OCI-M1 (cell line): ENCODE measurements around the gene B3GLCT.
A peak's percentile ranks its signal among the peaks of the same experiment; 100 is the strongest.

Experiments used
- DNase-seq: peaks from one replicate; lab custom pipeline; 2025; lab: John Stamatoyannopoulos, UW

The B3GLCT gene

GRCh38 chr13:31199849-31200636 is at the start of gene B3GLCT:
B3GLCT (plus strand) TSS chr13:31199975; CDS start chr13:31200085, 110 bp downstream.
- peak; percentile 76 for DNase-seq

DNA sequence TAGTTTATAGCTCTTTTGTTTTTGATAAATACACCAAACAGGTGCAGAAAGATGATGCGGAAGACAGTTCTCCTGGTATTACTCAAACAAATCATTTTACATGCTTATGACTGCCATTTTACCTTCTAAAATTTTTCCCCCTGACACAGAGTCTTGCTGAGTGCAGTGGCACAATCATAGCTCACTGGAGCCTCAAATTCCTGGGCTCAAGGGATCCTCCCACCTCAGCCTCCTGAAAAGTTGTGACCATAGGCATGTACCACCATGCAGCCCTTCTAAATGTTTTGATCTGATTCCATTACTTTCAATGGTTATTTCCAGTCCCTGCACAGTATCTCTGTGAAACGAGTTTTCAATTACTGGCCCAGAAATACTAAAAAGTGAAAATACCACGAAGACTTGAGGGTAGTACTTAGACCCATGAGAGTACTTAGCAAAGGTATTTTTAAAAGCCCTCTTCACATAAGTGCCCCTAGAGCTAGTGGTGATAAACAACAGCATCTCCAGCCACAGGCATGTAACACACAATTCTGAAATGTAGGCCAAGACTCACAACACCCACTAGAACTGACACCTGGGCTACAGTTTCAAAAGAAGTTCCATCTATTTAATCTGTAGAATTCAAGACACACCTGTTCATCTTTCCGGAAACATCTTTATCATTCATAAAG is 49.3 kb upstream of the B3GLCT start:
- no peak for DNase-seq

GRCh38 chr13:31151837-31152236 is 47.9 kb upstream of the B3GLCT start:
- no peak for DNase-seq

DNA sequence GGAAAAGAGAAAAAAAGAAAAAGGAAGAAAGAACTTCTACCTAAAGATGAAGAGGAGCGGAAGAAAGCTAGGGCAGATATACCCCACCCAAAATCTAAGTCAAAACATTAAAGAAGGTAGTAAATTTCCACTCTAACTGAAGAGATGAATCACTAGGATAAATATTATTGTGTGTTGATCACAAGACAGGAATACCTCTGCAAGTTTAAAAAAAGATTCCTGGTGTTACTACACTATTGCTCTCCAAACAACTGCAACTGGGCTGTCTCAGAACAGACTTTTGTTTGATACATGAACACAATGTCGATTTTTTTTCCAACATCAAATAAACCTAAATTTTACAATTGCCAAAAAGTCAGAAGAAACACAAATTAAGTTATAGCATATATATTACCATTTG is 44.8 kb upstream of the B3GLCT start:
- DNase-seq: no peak

- no peak for DNase-seq
Measured at GRCh38 chr13:31159306-31159705, 40.5 kb upstream of the B3GLCT start.

DNA sequence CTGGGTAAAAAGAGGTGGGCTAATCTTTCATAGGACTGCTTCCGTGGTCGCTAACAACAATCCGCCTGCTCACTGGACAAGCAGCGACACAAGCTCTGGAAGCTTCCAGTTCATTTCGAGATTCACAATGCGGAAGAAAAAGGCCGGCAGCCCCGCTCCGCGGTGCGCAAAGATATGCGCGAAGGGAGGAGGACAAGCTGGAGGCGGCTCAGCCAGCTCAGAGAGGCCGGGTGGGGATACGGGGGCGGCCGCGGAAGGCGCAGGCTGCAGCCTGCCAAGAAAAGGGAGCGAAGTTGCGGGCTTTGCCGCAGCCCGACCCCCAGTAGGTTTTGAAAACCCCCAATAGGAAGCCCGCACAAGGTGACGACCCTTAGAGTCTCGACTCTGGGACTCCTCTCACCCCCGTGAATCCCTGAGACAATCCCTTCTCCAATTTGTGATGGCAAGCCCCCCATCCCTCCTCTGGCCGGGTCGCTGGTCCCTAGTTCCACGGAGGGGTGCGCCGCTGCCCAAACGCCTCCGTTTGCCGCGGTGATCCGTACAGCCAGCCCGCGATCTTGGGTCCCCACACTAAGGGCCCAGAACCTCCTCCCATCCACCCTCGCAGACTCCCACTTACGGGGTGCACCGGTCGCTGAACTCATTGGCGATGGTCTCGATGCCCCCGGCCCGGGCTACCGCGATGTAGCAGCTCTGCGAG is 38.8 kb upstream of the B3GLCT start:
- DNase-seq: peak; percentile 68

DNA sequence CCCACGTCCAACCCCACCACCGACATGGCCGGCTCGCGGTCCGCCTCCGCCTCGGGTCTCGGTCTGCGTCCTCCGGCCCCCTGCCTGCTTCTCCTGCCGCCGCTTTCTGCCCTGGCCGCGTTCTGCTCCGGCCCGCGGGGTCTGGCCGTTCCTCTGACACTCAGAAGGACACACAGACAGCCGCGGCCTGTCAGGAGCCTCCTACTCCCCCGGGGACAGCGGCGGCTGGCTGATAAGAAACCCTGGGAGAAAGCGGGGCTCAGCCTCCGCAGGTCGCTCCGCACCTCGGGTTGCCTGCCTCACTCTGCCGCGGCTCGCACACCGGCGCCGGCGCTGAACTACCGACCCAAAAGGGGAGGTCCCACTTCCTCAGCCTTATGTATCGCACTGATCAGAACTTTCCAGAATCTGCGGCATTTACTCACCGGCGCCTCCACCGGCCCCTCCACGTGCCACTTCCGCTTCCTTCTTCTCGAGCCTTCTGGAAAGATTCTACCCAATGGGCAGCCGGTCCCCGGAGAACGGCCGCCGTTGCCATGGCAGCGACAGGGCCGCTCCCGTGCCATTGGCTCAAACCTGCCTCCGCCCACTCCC is 38.1 kb upstream of the B3GLCT start, which contains the start of gene HSPH1:
HSPH1 (minus strand) TSS at position 348 of the 594 bp plus-strand sequence; CDS start at position 26, 322 bp downstream.
- peak; percentile 96 for DNase-seq

GRCh38 chr13:31162151-31163008 is 37.4 kb upstream of the B3GLCT start:
- peak; percentile 92 for DNase-seq

- DNase-seq: no peak
Measured at GRCh38 chr13:31166591-31166990, 33.2 kb upstream of the B3GLCT start.

- no peak for DNase-seq
Measured at GRCh38 chr13:31167490-31167889, 32.3 kb upstream of the B3GLCT start.

DNA sequence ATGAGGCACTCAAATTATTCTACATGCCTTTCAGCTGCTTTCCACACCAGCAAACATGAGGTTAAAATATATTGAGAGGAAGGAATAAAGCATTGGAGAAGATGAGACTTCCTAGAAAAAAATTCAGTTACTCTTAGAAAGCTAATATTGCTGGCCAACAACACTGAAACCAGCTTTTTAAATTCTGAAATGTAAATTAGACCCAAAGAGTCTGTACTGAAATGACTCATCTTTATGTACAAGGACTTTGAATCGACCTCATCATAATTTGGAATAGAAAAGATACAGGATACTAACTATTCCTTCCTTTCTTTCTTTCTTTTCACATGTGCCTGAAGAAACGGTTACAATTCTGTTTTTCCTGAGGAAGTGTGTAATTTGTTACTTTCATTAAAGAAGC is 31.6 kb upstream of the B3GLCT start:
- no peak for DNase-seq

DNA sequence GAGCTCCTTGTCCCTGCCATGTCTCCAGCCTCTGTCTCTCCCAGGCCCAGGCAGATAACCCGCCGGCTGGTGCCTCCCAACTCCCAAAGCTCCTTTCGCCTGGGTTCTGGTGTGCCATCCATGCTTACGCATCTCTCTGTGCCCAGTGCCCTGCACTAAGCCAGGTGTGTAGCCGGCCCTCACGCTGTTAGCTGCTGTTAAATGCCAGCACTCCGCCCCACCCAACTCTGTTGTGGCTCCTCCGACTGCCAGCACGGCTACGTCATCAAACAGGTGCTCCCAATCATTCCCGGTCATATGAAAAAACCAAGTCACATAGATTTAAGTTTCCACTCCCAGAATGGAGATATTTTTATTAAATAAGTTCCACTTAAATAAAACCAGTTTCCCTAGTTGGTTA is 31.0 kb upstream of the B3GLCT start:
- DNase-seq: no peak

DNA sequence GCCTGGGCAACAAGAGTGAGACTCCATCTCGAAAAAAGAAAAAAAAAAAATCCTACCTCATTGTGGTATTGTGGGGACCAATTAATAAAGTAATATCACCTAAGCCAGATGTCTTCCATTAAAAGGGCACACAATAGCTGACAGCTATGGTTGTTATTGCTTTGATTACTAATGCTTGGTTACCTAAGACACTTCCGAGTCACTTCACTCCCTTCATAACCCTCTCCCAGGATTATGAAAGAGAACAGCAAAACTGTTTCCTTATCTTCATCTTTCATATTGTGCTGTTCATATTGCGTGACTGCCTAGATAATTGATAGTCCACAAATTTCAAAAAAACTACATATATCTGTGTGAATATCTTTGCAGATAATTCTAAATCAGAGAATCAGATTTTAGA is 27.8 kb upstream of the B3GLCT start:
- DNase-seq: no peak

DNA sequence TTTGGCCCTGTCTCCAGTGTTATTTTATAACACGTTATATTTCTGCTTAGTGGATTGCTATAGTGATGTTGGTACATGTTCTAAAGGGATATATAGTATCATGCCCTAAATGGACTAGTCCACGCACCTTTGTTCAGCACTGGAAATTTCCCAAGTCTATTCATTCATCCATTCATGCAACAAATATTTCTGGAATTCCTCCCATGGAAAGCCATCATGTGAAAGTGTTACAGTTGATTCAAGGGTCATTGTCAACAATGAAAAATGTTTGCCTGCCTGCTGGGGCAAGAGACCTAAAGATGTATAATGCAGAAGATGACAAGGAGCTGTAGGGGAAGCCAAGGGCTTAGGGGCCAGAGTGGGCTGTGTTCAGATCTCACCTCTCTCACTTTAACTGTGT is 27.2 kb upstream of the B3GLCT start:
- no peak for DNase-seq

- DNase-seq: peak; percentile 11
Measured at GRCh38 chr13:31174018-31174417, 25.8 kb upstream of the B3GLCT start.

DNA sequence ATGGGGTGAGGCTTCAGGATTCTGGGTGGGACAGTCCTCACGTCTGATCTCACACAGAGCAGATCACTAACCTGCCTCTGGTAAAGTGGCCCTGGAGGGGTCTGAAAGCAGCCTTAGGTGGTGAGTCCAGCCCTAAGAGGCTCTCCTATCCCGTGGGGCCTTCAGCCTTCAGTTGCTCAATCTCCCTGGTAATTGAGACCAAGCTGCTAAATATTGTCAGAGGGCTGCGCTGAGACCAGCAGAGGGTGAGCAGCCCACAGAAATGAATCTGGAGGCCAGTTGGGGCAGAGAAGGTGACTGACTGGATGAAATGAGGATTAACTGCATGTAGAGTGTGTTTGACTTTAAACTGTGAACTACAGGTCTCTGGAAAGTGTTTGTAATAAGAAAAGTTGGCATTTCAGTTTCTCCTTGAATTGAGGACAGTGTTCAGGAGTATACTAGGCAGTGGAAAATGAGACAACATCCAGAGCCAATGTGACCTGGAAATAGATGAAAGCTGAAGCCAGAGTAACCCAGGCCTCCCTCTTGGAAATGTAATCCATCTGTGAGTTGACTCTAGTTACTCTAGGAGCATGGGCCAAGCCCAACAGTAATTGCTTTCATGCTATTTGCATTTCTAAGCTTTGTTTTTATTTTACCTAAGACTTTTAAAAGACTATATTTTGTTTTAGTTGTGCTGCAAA is 23.8 kb upstream of the B3GLCT start:
- no peak for DNase-seq

GRCh38 chr13:31177813-31178495 is 21.8 kb upstream of the B3GLCT start:
- peak; percentile 6 for DNase-seq

- no peak for DNase-seq
Measured at GRCh38 chr13:31179241-31179640, 20.5 kb upstream of the B3GLCT start.

GRCh38 chr13:31179754-31180153 is 20.0 kb upstream of the B3GLCT start:
- no peak for DNase-seq

- no peak for DNase-seq
Measured at GRCh38 chr13:31182987-31183386, 16.8 kb upstream of the B3GLCT start.
